Stimulated activated CD4-positive, alpha-beta T cell treated with anti-CD3 and anti-CD28 coated beads, Interleukin-12 subunit alpha, Interleukin-12 subunit beta, amount 100 ng/mL, for 4 hours (primary cell): Measurements from ENCODE around the gene APOA4.

ENCODE experiments used
- DNase-seq: peaks from one replicate; pipeline ENCODE4 v3.0.0-alpha.2; 2020

Gene APOA4

GRCh38 chr11:116798368-116798767, 24.7 kb downstream of the APOA4 start:
- no peak for DNase-seq

DNA sequence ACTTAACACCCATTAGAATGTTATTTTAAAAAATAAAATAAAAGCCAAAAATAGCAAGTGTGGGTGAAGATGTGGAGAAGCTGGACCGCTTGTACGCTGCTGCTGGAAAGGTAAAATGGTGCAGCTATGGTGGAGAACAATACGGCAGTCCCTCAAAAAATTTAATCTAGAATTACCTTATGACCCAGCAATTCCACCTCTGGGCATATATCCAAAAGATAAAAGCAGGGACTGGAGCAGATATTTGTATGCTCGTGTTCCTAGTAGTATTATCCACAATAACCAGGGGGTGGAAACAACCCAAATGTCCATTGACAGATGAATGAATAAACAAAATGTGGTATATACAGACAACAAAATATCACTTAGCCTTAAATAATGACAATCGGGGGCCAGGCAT, 25.3 kb downstream of the APOA4 start:
- DNase-seq = no peak

GRCh38 chr11:116796548-116796947, 26.6 kb downstream of the APOA4 start:
- no peak for DNase-seq

DNA sequence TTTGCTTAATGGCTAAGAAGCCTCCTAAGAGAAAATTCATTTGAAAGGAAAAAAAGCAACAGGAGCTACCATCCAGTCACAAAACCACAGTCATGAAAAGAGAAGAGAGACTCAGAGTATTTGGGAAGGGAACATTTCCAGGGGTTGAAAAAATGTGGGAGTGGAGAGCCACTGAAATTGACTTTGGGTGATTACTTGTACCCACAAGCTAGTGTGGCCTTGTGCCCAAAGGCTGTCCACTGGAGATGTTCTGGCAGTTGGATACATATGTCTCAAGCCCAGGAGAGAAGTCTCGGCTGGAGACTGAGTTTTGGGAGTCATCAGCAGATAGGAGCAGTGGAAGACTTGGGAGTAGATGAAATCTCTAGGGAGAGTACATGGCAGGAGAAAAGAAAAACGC, 28.3 kb downstream of the APOA4 start:
- no peak for DNase-seq

DNA sequence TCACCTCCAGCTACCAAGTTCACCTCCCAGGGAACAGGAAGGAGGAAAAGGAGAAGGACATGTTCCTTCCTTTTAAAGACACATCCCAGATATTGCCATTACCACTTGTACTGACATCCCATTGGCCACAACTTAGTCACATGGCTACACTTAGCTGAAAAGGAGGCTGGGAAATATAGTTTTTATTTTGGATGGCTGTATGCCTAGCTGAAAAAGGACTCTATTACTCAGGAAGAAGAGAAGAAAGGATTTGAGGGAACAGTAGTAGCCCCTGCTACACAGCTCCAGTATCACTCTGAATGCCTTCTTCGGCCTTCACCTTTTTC, 29.4 kb downstream of the APOA4 start:
- DNase-seq = no peak

- DNase-seq = no peak
Observed at GRCh38 chr11:116792869-116793771, 30.0 kb downstream of the APOA4 start.

GRCh38 chr11:116792144-116792868, 30.8 kb downstream of the APOA4 start:
- no peak for DNase-seq

DNA sequence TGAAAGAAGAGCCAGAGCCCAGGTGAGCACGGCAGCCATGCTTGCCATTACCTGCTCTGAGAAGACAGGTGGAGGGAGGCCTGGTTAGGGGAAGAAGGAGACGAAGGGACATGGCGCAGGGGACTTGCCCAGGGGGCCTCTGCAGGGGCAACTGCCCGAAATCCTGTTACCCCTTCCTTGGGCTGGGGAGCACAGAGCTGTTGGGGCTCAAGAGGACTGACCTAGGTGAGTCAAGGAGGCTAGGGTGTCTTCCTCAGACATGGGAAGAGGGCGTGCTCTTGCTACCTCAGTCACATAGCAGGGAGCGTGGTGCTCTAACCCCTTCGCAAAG, 31.3 kb downstream of the APOA4 start, which contains the start of gene APOA5:
APOA5 (minus strand) TSS at position 67 of the 331 bp plus-strand sequence; CDS start at position 48, 19 bp downstream.
- no peak for DNase-seq

- peak; percentile 74 for DNase-seq
Observed at GRCh38 chr11:116791002-116791812, 31.9 kb downstream of the APOA4 start.

DNA sequence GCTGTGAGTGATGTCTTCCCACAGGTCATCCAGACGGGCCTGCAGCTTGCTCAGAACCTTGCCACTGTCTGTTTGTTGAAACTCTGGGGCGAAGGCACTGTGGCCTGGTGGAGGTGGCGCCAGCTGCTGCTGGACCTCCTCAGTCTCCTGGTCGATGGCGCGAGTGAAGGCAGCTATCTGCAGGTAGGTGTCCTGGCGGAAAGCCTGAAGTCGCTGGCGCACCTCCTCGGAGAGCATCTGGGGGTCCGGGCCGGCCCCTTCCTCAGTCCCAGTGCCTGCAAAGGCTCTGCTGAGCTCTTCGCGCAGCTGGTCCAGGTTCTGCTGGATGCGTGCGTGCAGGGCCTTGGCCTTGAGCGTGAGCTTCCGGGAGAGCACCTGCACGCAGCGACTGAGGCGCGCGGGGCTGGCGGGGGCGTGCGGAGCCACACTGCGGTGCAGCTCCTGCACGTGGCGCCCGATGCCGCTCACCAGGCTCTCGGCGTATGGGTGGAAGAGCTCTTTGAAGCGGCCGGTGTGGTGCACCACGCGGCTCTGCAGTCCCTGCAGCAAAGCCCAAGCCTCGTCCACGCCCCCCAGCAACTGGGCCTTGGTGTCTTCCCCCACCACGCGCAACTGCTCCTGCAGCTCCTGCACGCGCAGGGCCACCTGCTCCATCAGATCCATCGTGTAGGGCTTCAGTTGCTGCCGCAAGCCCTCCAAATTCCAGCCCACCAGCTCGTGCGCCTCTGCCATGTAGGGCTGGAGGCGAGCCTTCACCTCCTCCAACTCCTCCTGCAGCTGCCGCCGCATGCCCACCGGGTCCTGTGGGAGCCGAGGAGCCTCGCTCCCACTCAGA, 32.7 kb downstream of the APOA4 start:
- DNase-seq = no peak

- DNase-seq = no peak
Observed at GRCh38 chr11:116788975-116789374, 34.1 kb downstream of the APOA4 start.

- DNase-seq = no peak
Observed at GRCh38 chr11:116788534-116788933, 34.6 kb downstream of the APOA4 start.

GRCh38 chr11:116787786-116788486, 35.2 kb downstream of the APOA4 start, which contains the start of gene ZPR1:
ZPR1 (minus strand) TSS chr11:116788023; CDS start chr11:116787990, 33 bp downstream.
- DNase-seq = peak; percentile 82

GRCh38 chr11:116787436-116787785, 35.7 kb downstream of the APOA4 start:
- no peak for DNase-seq

DNA sequence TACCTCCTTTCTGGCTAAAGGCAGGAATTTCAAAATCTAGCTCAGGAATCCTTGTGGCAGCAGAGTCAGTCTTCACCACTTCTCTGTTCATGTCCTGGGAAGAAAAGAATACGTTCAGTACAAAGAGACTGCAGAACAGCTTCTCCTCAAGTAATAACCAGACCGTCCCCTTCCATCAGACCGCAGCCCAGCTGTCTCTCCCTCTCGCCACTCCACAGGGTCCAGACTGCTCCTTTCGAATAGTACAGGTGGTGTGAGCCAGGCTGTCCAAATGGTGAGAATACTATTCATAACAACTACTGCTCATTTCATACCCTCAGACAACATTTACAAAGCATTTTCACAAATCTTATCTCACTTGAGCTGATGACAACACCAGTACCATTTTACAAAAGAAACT, 36.1 kb downstream of the APOA4 start:
- no peak for DNase-seq

- no peak for DNase-seq
Observed at GRCh38 chr11:116786326-116786725, 36.8 kb downstream of the APOA4 start.

GRCh38 chr11:116782728-116783127, 40.4 kb downstream of the APOA4 start:
- no peak for DNase-seq

GRCh38 chr11:116778556-116778955, 44.5 kb downstream of the APOA4 start:
- DNase-seq = no peak

- no peak for DNase-seq
Observed at GRCh38 chr11:116777056-116777455, 46.0 kb downstream of the APOA4 start.

DNA sequence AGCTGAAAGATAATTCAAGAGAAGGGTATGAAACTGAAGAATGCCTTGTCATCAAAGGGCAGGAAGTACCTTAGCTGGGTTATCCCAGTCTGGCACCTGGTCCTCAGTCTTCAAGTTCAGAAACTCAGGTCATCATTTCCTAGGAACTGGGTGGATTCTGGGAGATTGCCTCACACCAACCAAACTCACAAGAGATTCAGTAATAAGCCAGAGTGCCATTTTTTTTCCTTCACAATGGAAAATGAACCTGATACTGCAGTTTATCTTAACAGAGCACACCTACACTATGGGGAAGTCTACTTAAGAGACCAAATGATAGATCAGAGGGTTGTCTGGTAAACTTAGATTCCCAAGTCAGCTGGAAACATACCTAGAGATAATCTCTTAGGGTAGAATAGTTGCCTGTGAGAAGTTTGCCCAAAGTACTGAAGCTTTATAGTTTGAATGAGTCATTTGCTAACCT, 46.6 kb downstream of the APOA4 start:
- no peak for DNase-seq

DNA sequence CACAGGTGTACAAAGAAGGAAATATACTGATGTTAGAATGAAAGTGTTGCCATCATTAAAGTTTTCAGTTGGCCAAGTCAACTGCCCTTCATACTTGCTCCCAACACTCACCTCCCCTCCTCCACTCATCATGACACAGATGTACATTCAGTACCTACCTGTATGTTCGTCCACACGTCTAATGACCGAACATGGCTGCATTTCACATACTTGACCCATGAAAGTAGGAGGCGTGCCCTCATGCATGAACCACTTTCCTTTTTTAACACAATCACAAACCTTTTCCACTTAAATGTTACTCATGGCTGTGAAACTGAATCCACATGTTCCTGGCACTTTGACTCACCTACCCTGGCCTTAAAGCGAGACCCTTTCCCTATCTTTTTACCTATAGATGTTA, 47.1 kb downstream of the APOA4 start:
- no peak for DNase-seq

DNA sequence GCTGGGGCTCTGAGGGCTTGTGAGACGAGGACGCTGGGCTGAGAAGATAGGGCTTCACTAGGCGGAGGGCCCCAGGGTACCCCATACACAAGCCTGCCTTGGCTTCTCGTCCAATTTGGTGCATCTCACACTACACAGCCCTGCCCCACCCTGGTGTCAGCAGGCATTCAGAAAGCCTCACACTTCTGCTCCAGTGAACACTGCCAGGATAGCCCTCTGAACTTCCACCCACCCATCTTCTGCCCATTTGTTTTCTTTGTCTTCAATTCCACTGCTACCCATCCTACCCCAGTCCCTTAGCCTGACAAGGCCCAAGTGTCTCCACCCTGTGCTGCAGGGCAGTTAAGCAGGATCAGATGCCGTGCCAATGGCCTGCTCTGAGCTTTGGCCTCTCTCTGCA, 48.4 kb downstream of the APOA4 start:
- no peak for DNase-seq
